Measurements from ENCODE around the gene ABCB8.

- TF ChIP-seq CTCF (optimal IDR thresholded peaks at IDR 0.05 in 1 of 3, IDR thresholded peaks at IDR 0.05 in 1 of 3, conservative IDR thresholded peaks at IDR 0.05 in 1 of 3; ENCODE audit: extremely low read depth in 1 of 3, insufficient read depth in 2 of 3, low read length in 3 of 3): no peak
- no peak for TF ChIP-seq EZH2 (IDR thresholded peaks at IDR 0.05; ENCODE audit: low read length)
These were observed 14.9 kb upstream of the ABCB8 start for GRCh38 chr7:151013356-151013732.

All from keratinocyte (primary cell).